ENCODE data around the gene TPH2. TPM values are rescaled to one million over a fixed set of nuclear protein-coding genes. Genes with fewer than 3 reads are reported as not detected.

TPH2 gene
- polyA plus RNA-seq, 2 of the 4 experiments (the other 2 are of a cell fraction): not detected

DNA sequence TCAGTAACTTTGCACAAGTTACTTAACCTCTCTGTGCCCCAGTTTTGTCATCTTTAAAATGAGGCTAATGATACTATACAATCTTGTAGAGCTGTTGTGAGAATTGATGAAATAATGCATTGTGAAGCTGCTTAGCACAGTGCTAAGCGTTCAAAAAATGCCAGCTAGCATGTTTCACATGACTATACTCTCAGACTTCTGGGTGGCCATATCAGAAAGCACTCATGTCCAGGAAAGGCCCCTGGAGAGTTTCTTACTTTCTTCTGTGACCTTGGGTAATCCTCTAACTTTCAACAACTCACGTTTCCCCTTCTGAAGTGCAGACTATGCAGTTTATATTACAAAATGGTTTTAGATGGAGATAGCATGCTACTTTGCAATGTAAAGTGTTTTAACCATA, 68.1 kb downstream of the TPH2 start:
- no peak overlapping the region for H3K27ac ChIP-seq
- DNase-seq (ENCODE audit: low read depth in 1 of 2, low spot score in 1 of 2) (no peak), FAIRE-seq (no peak), ATAC-seq (no peak)
- WGBS (ENCODE audit: missing lambda C conversion rate): 0% methylated on average over 2 of the region's 2 CpGs
- no peak overlapping the region for H3K4me3 ChIP-seq
- H3K4me2 ChIP-seq: no peak overlapping the region
- no peaks in the 10 kb centered on the region for H3K4me1 ChIP-seq
- POLR2A ChIA-PET: no interaction called here
- no peaks in the 10 kb centered on the region for H3K9me3 ChIP-seq
- CTCF ChIA-PET: no interaction called here
- TF ChIP-seq PHF8 (IDR thresholded peaks at IDR 0.05; ENCODE audit: borderline replicate concordance, low read depth) (no peak), HOXB13 (CRISPR knock-in tag; IDR thresholded peaks at IDR 0.05; ENCODE audit: low read depth) (no peak), RAD21 (conservative IDR thresholded peaks at IDR 0.05 in 1 of 2, IDR thresholded peaks at IDR 0.05 in 1 of 2) (no peak), NR3C1 (IDR thresholded peaks at IDR 0.05) (no peak), MAZ (IDR thresholded peaks at IDR 0.05; ENCODE audit: borderline replicate concordance, low read depth, low read length) (no peak), ZC3H11A (IDR thresholded peaks at IDR 0.05) (no peak), POLR2A (IDR thresholded peaks at IDR 0.05; ENCODE audit: low read length) (no peak), RARB (CRISPR knock-in tag; IDR thresholded peaks at IDR 0.05) (no peak), FOXS1 (CRISPR knock-in tag; IDR thresholded peaks at IDR 0.05) (no peak), RCOR1 (IDR thresholded peaks at IDR 0.05; ENCODE audit: low read depth, low read length) (no peak), JUNB (IDR thresholded peaks at IDR 0.05) (no peak), HEYL (CRISPR knock-in tag; IDR thresholded peaks at IDR 0.05) (no peak), FOSL2 (IDR thresholded peaks at IDR 0.05) (no peak), FOSL2 (CRISPR knock-in tag; IDR thresholded peaks at IDR 0.05) (no peak), CHD2 (IDR thresholded peaks at IDR 0.05; ENCODE audit: low read length, partially characterized antibody) (no peak), NFE2L2 (conservative IDR thresholded peaks at IDR 0.05; ENCODE audit: low read length) (no peak)
- TF ChIP-seq, protein P1, sequence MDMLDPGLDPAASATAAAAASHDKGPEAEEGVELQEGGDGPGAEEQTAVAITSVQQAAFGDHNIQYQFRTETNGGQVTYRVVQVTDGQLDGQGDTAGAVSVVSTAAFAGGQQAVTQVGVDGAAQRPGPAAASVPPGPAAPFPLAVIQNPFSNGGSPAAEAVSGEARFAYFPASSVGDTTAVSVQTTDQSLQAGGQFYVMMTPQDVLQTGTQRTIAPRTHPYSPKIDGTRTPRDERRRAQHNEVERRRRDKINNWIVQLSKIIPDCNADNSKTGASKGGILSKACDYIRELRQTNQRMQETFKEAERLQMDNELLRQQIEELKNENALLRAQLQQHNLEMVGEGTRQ (IDR thresholded peaks at IDR 0.05): no peak

- Histone ChIP-seq H3K27ac (no peak overlapping the region), H3K4me2 (no peak overlapping the region), H3K9me3 (no peaks in the 10 kb centered on the region), H3K4me1 (no peaks in the 10 kb centered on the region), H3K4me3 (no peak overlapping the region)
- DNase-seq (ENCODE audit: low read depth in 1 of 2, low spot score in 1 of 2): no peak
- CTCF ChIA-PET: no interaction called here
- POLR2A ChIA-PET: no interaction called here
- no peak for FAIRE-seq
- ATAC-seq: no peak
- TF ChIP-seq CEBPB (IDR thresholded peaks at IDR 0.05) (no peak), JUN (IDR thresholded peaks at IDR 0.05) (no peak), NPAS2 (CRISPR knock-in tag; IDR thresholded peaks at IDR 0.05; ENCODE audit: borderline replicate concordance) (no peak), CBX8 (IDR thresholded peaks at IDR 0.05) (no peak), BHLHE40 (IDR thresholded peaks at IDR 0.05; ENCODE audit: low read depth, low read length) (no peak)
- 2% methylated on average over 4 of the region's 4 CpGs for WGBS (ENCODE audit: missing lambda C conversion rate)
Observed at GRCh38 chr12:72010356-72010755, 71.7 kb downstream of the TPH2 start.

- ChIA-PET CTCF (no interaction called here), POLR2A (no interaction called here)
- no peak for FAIRE-seq
- H3K27ac ChIP-seq: no peak overlapping the region
- TF ChIP-seq TP53 (CRISPR knock-in tag; IDR thresholded peaks at IDR 0.05): no peak
- no peak for TF ChIP-seq KDM5A (IDR thresholded peaks at IDR 0.05)
- TF ChIP-seq HOXA7 (CRISPR knock-in tag; IDR thresholded peaks at IDR 0.05): no peak
- TF ChIP-seq GATA3 (IDR thresholded peaks at IDR 0.05; ENCODE audit: borderline replicate concordance): no peak
- no peak for TF ChIP-seq RARB (CRISPR knock-in tag; IDR thresholded peaks at IDR 0.05)
- no peak for TF ChIP-seq ZFP36 (IDR thresholded peaks at IDR 0.05; ENCODE audit: borderline replicate concordance, partially characterized antibody)
- no peak for TF ChIP-seq FOSB (CRISPR knock-in tag; IDR thresholded peaks at IDR 0.05)
- TF ChIP-seq CBX8 (IDR thresholded peaks at IDR 0.05): no peak
- no peak for TF ChIP-seq FOXS1 (CRISPR knock-in tag; IDR thresholded peaks at IDR 0.05)
- no peak for TF ChIP-seq POLR2A (IDR thresholded peaks at IDR 0.05; ENCODE audit: low read length)
- no peak for TF ChIP-seq NPAS2 (CRISPR knock-in tag; IDR thresholded peaks at IDR 0.05; ENCODE audit: borderline replicate concordance)
- no peak for TF ChIP-seq TFCP2L1 (CRISPR knock-in tag; IDR thresholded peaks at IDR 0.05)
- TF ChIP-seq ZNF302 (CRISPR knock-in tag; IDR thresholded peaks at IDR 0.05): no peak
- no peak for TF ChIP-seq POLR2AphosphoS2 (conservative IDR thresholded peaks at IDR 0.05; ENCODE audit: low read length)
- TF ChIP-seq, protein P2, sequence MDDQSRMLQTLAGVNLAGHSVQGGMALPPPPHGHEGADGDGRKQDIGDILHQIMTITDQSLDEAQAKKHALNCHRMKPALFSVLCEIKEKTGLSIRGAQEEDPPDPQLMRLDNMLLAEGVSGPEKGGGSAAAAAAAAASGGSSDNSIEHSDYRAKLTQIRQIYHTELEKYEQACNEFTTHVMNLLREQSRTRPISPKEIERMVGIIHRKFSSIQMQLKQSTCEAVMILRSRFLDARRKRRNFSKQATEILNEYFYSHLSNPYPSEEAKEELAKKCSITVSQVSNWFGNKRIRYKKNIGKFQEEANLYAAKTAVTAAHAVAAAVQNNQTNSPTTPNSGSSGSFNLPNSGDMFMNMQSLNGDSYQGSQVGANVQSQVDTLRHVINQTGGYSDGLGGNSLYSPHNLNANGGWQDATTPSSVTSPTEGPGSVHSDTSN (IDR thresholded peaks at IDR 0.05): no peak
- TF ChIP-seq ESRRA (IDR thresholded peaks at IDR 0.05; ENCODE audit: borderline replicate concordance, low read length): no peak
- TF ChIP-seq CHD4 (IDR thresholded peaks at IDR 0.05; ENCODE audit: borderline replicate concordance): no peak
- no peaks in the 10 kb centered on the region for H3K4me1 ChIP-seq
- 4% methylated on average over 1 of the region's 1 CpG for WGBS (ENCODE audit: missing lambda C conversion rate)
- no peak for ATAC-seq
- no peak overlapping the region for H3K4me2 ChIP-seq
- DNase-seq (ENCODE audit: low read depth in 1 of 2, low spot score in 1 of 2): no peak
- H3K4me3 ChIP-seq: no peak overlapping the region
- H3K9me3 ChIP-seq: no peaks in the 10 kb centered on the region
Observed at GRCh38 chr12:72011374-72011773, 72.7 kb downstream of the TPH2 start.
